Measurements from ENCODE around the gene HS3ST4.

HS3ST4 gene

GRCh38 chr16:25691519-25692091 is at the start of gene HS3ST4:
TSS of gene HS3ST4 (plus strand) at chr16:25691959.
- no peak for DNase-seq

DNA sequence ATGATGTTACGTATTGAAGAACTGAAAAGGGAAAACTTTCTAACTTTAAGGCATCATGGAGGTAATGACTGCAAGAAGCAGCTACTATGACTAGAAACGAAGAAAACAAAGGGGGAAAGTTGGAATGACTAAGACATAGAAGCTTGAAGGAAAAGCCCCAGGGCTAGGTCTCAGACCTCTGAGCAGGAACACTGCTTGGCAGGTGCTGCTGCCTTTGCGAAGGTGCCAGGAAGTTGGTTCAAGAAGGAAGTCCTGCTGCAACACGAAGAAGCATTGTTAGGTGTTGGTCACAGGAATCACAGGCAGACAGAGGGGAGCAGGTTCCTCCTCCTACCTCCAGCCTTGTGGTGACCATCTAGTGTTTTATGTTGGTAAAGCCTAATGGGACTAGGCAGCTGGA is 48.1 kb upstream of the HS3ST4 start:
- DNase-seq: no peak

- no peak for DNase-seq
These were observed 35.1 kb upstream of the HS3ST4 start for GRCh38 chr16:25656639-25657038.

DNA sequence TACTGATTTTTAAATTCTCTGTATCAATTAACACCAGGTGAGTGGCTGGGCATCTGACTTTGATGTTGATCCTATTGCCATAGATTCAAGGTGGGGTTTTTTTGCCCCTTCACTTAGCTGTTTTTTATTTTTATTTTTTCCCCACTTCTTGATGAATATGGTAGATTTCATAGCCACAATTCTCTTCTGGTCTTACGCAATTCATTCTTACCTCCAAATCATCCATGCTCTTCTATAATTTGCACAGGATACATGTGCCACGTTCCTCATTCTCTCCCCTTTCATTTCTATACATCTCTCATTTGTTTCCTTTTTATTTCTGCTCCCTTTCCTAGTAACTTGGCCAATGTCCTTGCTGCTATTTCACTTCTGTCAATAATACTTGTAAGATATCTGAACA is 14.9 kb upstream of the HS3ST4 start:
- no peak for DNase-seq

GRCh38 chr16:25679511-25679910 is 12.2 kb upstream of the HS3ST4 start:
- DNase-seq: no peak

DNA sequence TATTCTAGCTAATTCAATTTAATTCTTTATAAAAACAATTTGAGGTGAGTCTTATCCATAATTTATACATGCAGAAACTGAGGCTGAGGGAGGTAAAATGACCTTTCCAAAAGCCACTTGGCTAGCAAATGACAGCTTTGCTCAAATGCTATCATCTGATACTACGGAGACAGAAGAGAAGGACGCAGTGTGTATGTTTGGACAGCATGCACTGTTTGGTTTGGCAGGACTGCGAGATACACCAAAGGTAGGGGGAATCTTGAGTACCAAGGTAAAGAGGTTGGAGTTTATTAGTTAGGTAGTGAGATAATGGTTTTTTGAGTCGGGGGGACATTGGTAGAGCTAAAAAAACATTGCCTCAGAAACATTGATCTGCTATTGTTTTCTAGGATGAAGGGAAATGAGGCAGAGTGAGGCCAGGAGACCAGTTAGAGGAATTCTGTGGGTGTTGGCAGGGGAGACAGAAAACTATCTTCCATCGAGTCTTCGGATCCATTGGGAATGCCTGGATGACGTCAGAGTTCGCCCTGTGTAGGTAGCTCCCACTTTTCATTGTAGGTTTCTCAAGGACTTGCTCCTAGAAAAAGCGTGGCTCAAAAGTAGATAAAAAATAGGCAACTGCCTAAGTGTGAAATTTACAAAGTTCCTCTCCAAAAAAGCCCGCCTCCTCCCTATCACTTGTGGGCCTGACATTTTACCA is 2.5 kb upstream of the HS3ST4 start:
- no peak for DNase-seq

DNA sequence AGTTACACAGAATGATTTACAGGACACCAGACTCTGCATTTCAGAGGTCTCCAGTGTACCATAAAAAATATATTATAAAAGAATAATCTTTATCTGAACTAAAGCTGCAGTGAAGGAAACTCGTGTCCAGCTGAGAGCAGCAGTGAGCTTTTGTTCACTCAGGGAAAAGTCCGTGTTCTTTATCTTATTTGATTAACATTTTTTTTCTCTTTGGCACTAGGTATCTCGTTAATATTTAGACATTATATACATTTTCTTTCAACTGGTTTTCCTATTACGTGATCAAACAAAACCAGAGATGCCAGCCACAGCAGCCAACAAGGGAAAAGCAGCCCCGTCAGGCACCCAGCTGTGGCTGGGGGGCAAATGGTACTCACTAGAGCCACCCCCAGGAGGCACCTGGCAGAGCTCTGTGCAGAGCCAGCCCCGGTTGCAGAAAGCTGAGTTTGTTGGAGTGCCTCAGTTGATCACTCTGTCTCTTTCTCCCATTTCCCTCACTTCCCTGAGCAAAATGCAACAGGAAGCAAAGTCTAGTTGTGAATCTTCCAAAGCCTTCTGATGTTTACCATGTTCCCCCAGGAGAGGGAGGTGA is 1.1 kb upstream of the HS3ST4 start:
- no peak for DNase-seq

- DNase-seq: no peak
These were observed 587 bp downstream of the HS3ST4 start for GRCh38 chr16:25692351-25692741.

GRCh38 chr16:25692742-25693508 is 1.2 kb downstream of the HS3ST4 start:
- no peak for DNase-seq

DNA sequence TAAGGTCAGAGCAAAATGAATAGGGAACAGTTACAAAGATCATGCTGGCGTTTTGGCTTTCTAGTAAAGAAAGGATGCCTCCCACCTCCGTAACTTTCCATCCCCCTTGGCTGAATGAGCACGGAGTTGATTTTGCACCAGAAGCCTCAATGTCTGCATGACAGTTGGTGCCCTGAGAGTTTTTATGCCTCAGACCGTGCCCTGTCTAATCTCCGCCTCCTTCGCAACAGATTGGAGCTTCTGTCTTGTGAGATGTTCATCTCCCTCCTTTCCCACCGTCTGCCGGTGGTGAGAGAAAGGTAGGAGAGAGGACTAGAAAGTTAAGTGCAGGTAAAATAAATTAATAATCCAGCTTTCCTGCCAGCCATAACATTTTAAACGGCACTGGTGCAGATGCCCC is 1.9 kb downstream of the HS3ST4 start:
- no peak for DNase-seq

DNA sequence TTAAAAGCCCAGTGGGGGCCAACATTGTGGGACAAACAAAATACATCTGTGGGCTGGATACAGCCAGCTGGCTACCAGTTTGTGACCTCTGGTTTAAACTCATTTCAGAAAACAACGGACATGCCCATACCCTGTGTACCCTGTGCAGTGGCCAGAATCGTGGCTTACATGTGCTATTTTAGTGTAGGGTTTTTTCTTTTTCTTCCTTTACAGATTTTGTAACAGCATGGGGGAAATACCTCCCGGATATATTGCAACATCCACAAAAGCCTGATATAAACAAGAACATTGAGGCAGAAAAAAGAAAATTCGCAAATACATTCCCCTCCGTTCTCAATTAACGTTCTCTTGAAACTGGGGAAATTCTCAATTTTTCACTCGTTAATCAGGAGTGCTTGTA is 7.3 kb downstream of the HS3ST4 start:
- no peak for DNase-seq

DNA sequence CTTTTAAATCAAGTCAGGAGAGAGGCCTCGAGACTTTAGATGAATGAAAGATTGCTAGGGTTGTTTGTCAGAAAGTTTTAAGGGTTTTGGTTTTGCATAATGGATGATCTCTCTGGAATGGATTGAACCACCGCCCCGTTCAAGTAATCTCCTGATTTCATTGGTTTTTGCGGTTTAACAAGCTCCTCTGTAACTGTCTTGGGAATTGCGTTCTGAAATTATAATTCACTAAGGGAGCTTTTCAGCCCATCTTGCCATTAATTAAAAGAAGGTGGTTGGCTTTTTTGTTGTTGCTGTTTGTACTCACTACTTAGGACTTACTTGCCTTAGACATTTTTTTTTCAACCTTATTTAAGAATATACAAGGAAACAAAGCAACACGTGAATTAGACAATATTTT is 8.8 kb downstream of the HS3ST4 start:
- DNase-seq: no peak

GRCh38 chr16:25707553-25707952 is 15.8 kb downstream of the HS3ST4 start:
- DNase-seq: no peak

DNA sequence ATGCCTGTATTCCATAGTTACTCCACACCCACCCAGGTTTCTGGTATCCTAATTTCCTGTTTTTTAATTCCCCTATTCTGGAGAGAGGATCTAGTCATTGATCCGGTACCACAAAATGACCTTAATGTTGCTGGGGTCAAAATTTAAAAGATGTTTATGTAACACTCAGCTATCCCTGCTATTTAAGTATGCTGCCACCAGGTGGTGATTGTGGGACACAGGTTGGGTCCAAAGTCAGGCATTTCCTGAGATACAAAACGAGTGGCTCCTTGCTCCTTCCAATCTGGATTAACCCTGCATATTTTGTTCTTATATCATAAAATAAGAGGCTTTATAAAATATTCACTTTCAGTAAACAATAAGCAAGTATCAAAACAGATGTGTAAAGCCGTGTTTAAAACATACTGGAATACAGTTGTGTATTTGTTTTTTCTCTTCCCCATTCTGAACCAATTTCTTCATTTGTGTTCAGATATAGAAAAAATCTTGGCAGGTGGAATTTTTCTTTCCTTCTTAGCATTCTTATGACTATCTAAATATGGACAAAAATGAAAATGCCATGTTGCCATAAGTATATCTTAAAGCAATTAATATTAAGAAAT is 16.3 kb downstream of the HS3ST4 start:
- no peak for DNase-seq

GRCh38 chr16:25709213-25709612 is 17.5 kb downstream of the HS3ST4 start:
- no peak for DNase-seq

GRCh38 chr16:25713785-25714570 is 22.2 kb downstream of the HS3ST4 start:
- no peak for DNase-seq

DNA sequence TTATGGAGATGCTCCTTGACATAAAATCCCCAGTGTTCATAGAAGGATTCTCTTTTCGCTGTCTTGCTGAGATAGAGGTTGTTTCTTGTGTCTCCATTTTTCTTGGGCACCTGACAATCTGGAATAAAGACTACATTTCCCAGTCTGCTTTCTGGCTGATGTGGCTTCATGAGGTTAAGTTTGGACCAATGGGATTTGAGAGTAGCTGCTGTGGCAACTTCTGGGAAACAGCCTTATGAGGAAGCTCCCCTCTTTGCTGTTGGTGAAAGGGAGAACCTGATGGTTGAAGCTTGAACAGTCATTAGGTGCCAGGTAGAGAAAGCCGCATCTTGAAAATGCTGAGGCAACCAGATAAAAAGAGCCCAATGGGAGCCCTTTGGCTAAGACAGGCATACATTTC is 24.4 kb downstream of the HS3ST4 start:
- DNase-seq: no peak

DNA sequence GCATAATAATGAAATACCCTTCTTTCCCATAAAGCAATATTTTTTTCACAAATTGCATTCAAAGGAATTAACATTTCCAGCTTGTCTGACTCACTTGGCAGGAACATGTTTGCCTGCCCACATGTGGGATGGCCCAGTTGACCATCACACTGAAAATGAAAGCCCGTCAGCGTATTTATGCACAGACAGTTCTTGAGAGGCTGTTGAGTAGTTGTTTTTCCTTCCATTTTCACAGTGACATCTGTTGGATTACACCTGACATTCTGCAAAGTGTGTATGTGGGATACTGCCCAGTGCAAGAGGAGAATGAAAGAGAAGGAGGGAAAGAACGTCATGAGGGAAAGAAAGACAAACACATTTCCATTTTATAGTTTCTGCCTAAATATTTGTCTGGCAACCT is 29.7 kb downstream of the HS3ST4 start:
- DNase-seq: no peak

DNA sequence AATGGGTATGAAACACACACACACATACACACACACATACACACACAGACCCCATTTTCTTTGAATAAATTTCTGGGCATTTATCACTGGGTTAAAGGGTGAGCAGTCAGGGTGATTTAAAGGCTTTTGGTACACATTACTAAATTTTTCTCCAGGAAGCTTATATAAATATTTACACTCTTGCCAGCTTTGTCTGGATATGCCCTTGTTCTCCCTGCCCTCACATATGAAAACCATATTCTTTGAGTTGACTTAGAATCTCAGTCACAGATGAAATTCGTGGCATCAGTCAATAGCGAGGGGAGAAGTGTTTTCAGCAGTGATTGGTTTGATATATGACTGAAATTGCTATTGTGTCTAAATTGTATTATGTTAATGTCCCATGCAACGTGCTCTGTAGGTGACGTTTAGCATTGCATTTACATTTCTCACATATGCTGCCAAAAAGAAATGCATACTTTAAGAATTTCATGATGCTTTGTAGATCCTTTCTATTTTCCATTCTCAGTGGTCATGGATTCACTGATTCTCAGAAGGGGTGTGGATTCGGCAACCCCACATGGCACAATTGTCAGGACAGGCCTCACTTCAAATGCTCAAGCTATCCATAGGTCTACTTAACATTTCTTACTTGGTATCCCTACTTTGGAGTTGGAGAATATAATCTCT is 34.8 kb downstream of the HS3ST4 start:
- DNase-seq: no peak

- DNase-seq: no peak
These were observed 37.6 kb downstream of the HS3ST4 start for GRCh38 chr16:25729188-25729915.

DNA sequence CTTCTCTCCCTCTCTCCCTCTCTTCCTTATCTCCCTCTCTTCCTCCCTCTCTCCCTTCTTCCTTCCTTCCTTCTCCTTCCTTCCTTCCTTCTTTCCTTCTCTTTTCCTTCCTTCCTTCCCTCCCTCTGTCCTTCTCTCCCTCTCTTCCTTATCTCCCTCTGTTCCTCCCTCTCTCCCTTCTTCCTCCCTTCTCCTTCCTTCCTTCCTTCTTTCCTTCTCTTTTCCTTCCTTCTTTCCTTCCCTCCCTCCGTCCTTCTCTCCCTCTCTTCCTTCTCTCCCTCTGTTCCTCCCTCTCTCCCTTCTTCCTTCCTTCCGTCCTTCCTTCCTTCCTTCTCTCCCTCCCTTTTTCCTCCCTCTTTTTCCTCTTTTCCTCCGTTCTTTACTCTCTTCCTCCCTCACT is 38.6 kb downstream of the HS3ST4 start:
- no peak for DNase-seq

All from NCI-H345 (cell line).